Measurements from ENCODE around the gene TIMP3. TPM values are rescaled to one million over a fixed set of nuclear protein-coding genes. Genes with fewer than 3 reads are reported as not detected.

The TIMP3 gene
- total RNA-seq, 2 experiments from 2014 or later: not detected

DNA sequence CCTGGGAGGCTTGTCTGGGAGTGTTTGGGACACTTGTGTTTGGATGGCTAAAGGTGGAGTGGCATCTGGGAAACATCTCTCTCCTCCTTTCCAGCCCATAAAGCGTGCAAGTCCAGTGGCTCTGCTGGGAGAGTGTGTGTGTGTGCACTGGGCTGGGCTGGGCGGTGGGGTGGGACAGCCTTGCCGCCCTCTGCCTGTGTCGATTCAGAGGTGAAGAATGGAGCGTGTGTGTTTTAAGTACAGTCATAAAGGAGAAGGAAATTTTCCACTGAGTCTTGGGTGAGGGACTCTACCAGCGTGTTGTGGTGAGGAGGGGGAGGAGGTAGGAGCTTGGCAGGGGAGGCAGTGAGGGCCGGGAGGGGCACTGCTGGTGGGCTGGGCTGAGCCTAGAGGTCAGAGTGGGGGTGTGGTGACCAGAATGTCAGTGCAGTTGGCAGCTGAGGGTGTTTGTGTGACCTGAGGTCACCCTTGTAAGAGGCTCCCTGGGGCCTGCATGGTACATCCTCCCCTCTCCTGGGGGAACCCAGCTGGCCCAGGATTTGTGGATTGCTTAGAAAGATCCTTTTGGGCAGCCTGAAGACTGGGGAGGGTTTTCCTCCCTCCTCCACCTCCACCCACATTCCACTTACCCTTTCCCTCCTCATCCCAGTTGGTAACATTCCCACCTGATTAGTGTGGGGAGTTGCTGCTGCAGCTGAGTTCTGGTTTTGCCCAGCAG, 1.7 kb downstream of the TIMP3 start:
- no peaks in the 10 kb centered on the region for H3K36me3 Mint-ChIP-seq (ENCODE audit: low read depth)
- DNase-seq: no peak
- intact Hi-C loops (cut with micrococcal nuclease): no loop called here
- H3K4me3 Mint-ChIP-seq: no peak overlapping the region
- H3K9me3 Mint-ChIP-seq: no peaks in the 10 kb centered on the region
- no peak overlapping the region for H3K27ac Mint-ChIP-seq
- peaks cover 51% of the 10 kb centered on the region for H3K27me3 Mint-ChIP-seq (ENCODE audit: low read depth)
- H3K4me1 Mint-ChIP-seq (ENCODE audit: low read depth): peaks cover 2% of the 10 kb centered on the region
- CTCF ChIA-PET: interaction anchor here (0.6 kb wide), 1 partner anchor 193 kb away, joined by 3 read pairs; no protein-coding TSS in a partner anchor

DNA sequence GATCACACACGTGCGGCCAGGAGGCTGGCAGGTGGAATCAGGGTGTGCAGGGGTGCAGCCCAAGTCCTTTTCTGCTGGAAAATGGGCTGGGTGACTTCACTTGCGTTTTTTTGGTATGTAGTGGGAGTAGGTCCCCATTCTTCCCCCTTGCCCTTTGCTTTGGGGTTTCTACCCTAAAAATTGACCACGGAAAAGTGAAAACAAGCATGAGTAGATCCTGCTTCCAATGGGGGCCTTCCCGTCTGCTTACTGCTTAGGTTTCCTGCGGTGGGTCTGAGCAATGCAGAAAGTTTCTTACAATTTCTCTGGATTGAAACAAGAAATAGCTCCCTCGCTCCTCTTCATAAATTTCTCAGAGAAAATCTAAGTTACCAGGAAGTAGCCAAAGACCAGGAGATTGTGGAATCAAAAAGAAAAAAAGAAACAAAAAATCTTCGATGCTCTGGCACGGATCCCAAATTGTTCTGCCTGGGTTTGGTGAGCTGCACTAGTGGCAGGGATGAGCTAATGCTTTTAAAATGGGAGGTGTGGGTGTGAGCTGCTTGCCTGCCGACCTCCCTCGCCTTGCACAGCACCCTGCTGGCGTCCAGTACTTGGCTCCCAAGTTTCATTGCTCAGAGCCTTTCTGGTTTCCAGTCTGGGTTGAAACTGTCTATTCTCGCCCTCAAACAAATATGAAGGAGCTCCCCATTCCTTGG, 2.4 kb downstream of the TIMP3 start:
- peaks cover 52% of the 10 kb centered on the region for H3K27me3 Mint-ChIP-seq (ENCODE audit: low read depth)

DNA sequence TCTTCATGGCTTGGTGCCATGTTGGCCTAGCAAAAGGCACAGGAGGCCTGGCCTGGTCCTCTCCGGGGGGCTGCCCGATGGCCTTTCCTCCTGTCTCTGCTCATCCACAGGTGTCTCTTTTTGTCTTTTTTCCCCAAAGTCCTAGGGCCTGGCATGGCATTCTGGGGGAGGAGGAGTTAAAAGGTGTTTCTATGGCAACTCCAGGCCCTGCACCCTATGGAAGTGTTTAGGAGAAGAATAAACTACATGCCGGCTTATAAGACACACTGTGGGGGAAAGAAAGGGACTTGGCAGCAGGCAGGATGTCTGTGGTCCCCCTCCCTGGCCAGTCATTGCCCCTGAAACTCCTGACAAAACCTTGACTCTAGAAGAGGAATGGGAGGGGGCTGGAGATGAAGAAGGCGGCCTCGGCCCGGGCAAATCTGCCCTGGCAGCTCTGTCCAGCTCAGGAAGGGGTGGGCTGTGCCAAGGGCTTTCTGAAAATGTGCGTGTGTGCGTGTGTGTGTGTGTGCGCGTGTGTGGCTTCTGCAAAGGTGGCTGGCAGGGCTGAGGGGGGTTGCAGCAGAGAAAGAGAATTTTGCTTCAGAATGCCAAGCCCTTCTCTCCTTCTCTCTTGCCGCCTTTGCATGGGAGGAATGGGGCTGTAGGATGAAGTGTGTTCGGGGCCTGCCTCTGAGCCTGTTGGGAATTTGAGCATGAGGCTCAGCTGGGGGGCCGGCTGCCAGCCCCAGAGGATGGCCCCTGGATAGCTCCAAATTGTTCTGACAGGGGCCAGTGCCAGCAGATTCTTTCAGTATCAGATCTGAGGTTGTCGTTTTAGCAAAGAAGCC, 3.2 kb downstream of the TIMP3 start:
- H3K9me3 Mint-ChIP-seq: no peaks in the 10 kb centered on the region
- DNase-seq: no peak
- intact Hi-C loops (cut with micrococcal nuclease): no loop called here
- peaks cover 2% of the 10 kb centered on the region for H3K4me1 Mint-ChIP-seq (ENCODE audit: low read depth)
- peaks cover 49% of the 10 kb centered on the region for H3K27me3 Mint-ChIP-seq (ENCODE audit: low read depth)
- no peak overlapping the region for H3K27ac Mint-ChIP-seq
- H3K36me3 Mint-ChIP-seq (ENCODE audit: low read depth): no peaks in the 10 kb centered on the region
- CTCF ChIA-PET: interaction anchor here (3.2 kb wide), 1 partner anchor 8 kb away, joined by 23 read pairs; no protein-coding TSS in a partner anchor
- H3K4me3 Mint-ChIP-seq: no peak overlapping the region

More for the DNA sequence above, 2.4 kb downstream of the TIMP3 start:
- peaks cover 2% of the 10 kb centered on the region for H3K4me1 Mint-ChIP-seq (ENCODE audit: low read depth)
- no peak overlapping the region for H3K4me3 Mint-ChIP-seq
- DNase-seq: no peak
- no peaks in the 10 kb centered on the region for H3K36me3 Mint-ChIP-seq (ENCODE audit: low read depth)
- no peaks in the 10 kb centered on the region for H3K9me3 Mint-ChIP-seq
- intact Hi-C loops (cut with micrococcal nuclease): no loop called here
- CTCF ChIA-PET: interaction anchor here (0.7 kb wide), 1 partner anchor 9 kb away, joined by 3 read pairs; no protein-coding TSS in a partner anchor
- H3K27ac Mint-ChIP-seq: no peak overlapping the region

DNA sequence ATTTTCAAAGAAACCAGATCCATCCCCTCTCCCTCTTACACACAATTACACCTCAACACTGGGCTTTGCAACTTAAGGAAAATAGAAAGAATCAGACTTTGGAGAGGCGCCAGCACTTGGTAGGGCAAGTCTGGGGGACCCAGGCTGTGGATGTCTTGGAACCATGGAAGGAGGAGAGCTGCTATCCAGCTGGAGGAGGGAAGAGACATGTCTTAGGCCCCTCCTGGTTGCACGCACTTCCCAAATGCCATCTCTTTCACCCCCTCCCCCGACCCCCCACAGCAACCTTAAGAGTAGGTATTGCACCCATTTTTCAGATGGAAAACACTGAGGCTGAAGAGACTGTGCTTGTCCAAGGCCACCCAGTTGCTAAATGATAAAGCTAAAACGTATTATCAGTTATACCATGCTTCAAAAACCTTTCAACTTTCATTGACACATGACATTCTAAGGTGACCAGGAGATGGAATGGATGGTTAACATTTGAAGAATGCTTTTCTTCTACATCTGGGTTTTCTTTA, 3.9 kb downstream of the TIMP3 start:
- no peak overlapping the region for H3K4me3 Mint-ChIP-seq
- H3K4me1 Mint-ChIP-seq (ENCODE audit: low read depth): peaks cover 2% of the 10 kb centered on the region
- H3K27ac Mint-ChIP-seq: no peak overlapping the region
- intact Hi-C loops (cut with micrococcal nuclease): no loop called here
- CTCF ChIA-PET: interaction anchor here (0.6 to 3.2 kb wide), 2 partner anchors 9 to 338 kb away, joined by 3 to 23 read pairs; no protein-coding TSS in a partner anchor
- H3K9me3 Mint-ChIP-seq: no peaks in the 10 kb centered on the region
- no peak for DNase-seq
- peaks cover 45% of the 10 kb centered on the region for H3K27me3 Mint-ChIP-seq (ENCODE audit: low read depth)
- H3K36me3 Mint-ChIP-seq (ENCODE audit: low read depth): no peaks in the 10 kb centered on the region

DNA sequence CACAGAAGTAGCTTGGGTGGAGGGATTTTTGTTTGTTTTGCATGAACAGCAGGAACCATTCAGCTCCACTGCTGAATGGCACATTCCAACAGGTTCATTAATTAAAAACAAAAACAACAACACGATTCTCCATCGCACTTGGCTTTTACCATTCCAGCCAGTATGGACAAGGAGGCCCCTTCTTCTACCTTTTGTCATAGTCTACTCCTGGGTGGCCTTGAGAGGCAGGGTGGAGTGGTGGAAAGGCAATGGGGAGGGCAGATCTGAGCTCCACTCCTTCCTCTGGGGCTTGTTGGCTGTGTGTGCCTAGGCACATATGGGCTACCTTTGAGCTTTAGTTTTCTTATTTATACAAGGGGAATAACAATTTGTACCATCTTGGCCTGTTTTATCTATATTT, 4.8 kb downstream of the TIMP3 start:
- H3K27ac Mint-ChIP-seq: no peak overlapping the region
- peaks cover 38% of the 10 kb centered on the region for H3K27me3 Mint-ChIP-seq (ENCODE audit: low read depth)
- no peaks in the 10 kb centered on the region for H3K36me3 Mint-ChIP-seq (ENCODE audit: low read depth)
- no peak overlapping the region for H3K4me3 Mint-ChIP-seq
- intact Hi-C loops (cut with micrococcal nuclease): no loop called here
- no peaks in the 10 kb centered on the region for H3K9me3 Mint-ChIP-seq
- DNase-seq: no peak
- CTCF ChIA-PET: interaction anchor here (0.8 to 3.2 kb wide), 4 partner anchors 10 to 277 kb away, joined by 3 to 23 read pairs (median 4); no protein-coding TSS in a partner anchor
- no peaks in the 10 kb centered on the region for H3K4me1 Mint-ChIP-seq (ENCODE audit: low read depth)

DNA sequence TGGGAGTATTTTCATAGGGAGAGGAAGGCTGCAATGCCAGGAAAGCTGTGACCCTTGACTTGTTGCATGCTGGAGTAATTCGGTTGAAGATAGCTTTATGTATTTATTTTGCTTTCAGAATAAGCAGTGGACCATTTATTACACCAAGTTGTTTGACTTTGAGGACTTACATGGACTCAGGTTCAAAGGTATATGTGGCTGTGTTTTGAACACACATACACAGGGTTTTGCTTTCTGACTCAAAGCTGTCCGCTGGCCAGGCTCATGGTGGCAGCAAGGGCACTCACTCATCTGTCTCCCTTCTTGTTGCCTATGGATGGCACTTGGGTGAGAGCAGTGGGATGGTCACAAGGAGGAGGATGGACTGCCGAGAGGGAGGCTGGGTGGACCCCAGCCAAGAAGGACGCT, 6.5 kb downstream of the TIMP3 start:
- CTCF ChIA-PET: interaction anchor here (1.2 to 3.2 kb wide), 2 partner anchors 11 to 148 kb away, joined by 3 to 23 read pairs; no protein-coding TSS in a partner anchor
- DNase-seq: no peak
- Mint-ChIP-seq H3K4me1 (ENCODE audit: low read depth) (no peaks in the 10 kb centered on the region), H3K27ac (no peak overlapping the region), H3K27me3 (ENCODE audit: low read depth) (peaks cover 28% of the 10 kb centered on the region), H3K36me3 (ENCODE audit: low read depth) (no peaks in the 10 kb centered on the region), H3K9me3 (no peaks in the 10 kb centered on the region), H3K4me3 (no peak overlapping the region)
- intact Hi-C loops (cut with micrococcal nuclease): no loop called here

DNA sequence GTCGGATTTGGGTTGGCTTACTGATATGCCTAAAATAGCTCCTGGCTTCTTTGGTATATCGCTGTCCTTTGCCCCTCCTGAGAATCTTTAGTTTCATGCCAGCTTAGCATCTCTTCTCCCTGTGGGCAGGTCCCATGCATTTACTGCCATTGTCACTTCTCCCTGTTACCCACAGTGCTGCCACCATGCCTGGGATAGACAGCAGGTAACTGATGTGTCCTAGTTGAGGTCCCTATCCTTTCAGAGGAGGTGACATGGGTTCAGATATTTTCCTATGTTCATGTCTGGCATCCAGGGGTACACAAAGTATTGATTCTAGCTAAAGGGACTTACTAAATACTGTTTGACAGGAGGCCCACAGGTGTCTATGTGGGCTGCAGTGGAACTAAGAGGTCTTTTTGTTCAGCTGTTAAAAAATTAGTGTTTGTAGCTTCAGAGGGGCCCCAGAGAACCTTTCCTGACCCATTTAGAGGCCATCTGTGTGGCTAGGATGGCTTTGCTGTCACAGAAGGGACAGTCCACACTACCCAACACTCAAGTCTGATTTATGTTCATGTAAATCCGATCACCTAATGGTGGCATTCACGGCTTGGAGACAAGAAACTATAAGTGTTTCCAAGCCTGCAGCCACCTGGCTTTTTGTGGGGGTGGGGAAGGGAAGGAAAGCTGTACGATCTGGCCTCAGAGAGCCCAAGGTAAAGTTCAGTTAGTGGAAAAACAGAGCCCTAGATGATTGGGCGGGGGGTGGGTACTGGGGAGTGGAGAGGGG, 8.5 kb downstream of the TIMP3 start:
- intact Hi-C loops (cut with micrococcal nuclease): no loop called here
- H3K4me3 Mint-ChIP-seq: no peak overlapping the region
- H3K27me3 Mint-ChIP-seq (ENCODE audit: low read depth): peaks cover 10% of the 10 kb centered on the region
- DNase-seq: no peak
- no peaks in the 10 kb centered on the region for H3K9me3 Mint-ChIP-seq
- H3K27ac Mint-ChIP-seq: no peak overlapping the region
- H3K4me1 Mint-ChIP-seq (ENCODE audit: low read depth): no peaks in the 10 kb centered on the region
- CTCF ChIA-PET: interaction anchor here (1.3 to 7.1 kb wide), 2 partner anchors 13 to 26 kb away, joined by 3 to 39 read pairs; no protein-coding TSS in a partner anchor
- H3K36me3 Mint-ChIP-seq (ENCODE audit: low read depth): no peaks in the 10 kb centered on the region

GRCh38 chr22:32810555-32811133, 9.1 kb downstream of the TIMP3 start:
- H3K36me3 Mint-ChIP-seq (ENCODE audit: low read depth): no peaks in the 10 kb centered on the region

DNA sequence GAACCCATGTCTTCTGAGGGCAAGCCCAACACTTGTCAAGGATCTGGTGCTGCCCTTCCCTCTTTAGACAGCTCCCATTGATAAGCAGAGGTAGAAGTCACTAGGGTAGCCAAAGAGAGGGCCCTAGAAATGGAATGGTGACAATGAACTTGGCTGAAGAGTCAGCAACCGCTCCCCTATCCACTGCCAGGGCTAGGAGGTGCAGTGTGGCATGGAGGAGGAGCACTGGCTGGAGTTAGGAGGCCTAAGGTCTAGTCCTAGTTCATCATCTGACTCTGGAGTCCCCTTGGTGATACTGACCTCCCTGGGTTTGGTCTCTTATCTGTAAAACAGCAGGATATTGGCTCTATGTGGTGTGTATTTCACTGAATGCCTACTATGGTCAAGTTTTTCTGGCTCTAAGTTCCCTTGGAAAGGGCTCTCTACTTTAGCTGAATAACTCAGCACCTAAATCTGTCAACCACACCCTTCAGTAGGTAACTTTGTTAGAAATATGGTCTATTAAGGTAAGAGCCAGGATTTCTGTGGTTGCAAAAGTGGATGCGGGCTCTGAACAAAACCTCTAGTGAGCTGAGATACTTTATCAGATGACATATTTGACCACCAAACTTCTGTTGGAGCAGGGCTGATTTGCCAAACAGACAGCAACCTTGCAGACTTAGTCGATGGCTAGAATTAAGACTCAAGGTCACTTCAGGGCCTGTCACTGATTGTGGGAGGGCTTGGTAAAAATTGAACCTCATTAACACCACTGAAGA, 10.5 kb downstream of the TIMP3 start:
- H3K9me3 Mint-ChIP-seq: no peaks in the 10 kb centered on the region
- no peaks in the 10 kb centered on the region for H3K36me3 Mint-ChIP-seq (ENCODE audit: low read depth)
- intact Hi-C loops (cut with micrococcal nuclease): no loop called here
- CTCF ChIA-PET: interaction anchor here (7.1 kb wide), 1 partner anchor 15 kb away, joined by 39 read pairs; no protein-coding TSS in a partner anchor
- H3K4me3 Mint-ChIP-seq: no peak overlapping the region
- H3K4me1 Mint-ChIP-seq (ENCODE audit: low read depth): no peaks in the 10 kb centered on the region
- no peak for DNase-seq
- no peak overlapping the region for H3K27ac Mint-ChIP-seq
- peaks cover 9% of the 10 kb centered on the region for H3K27me3 Mint-ChIP-seq (ENCODE audit: low read depth)

More at GRCh38 chr22:32810555-32811133, 9.1 kb downstream of the TIMP3 start:
- no peak for DNase-seq
- intact Hi-C loops (cut with micrococcal nuclease): no loop called here
- H3K9me3 Mint-ChIP-seq: no peaks in the 10 kb centered on the region
- CTCF ChIA-PET: interaction anchor here (7.1 kb wide), 1 partner anchor 13 kb away, joined by 39 read pairs; no protein-coding TSS in a partner anchor
- H3K4me1 Mint-ChIP-seq (ENCODE audit: low read depth): no peaks in the 10 kb centered on the region
- H3K4me3 Mint-ChIP-seq: no peak overlapping the region
- peaks cover 9% of the 10 kb centered on the region for H3K27me3 Mint-ChIP-seq (ENCODE audit: low read depth)
- no peak overlapping the region for H3K27ac Mint-ChIP-seq

- CTCF ChIA-PET: interaction anchor here (0.5 to 7.1 kb wide), 2 partner anchors 17 to 384 kb away, joined by 5 to 39 read pairs; no protein-coding TSS in a partner anchor
- intact Hi-C loops (cut with micrococcal nuclease): no loop called here
- Mint-ChIP-seq H3K4me1 (ENCODE audit: low read depth) (no peaks in the 10 kb centered on the region), H3K27me3 (ENCODE audit: low read depth) (peaks cover 3% of the 10 kb centered on the region), H3K27ac (no peak overlapping the region), H3K4me3 (no peak overlapping the region), H3K9me3 (no peaks in the 10 kb centered on the region), H3K36me3 (ENCODE audit: low read depth) (no peaks in the 10 kb centered on the region)
- no peak for DNase-seq
These were observed 12.9 kb downstream of the TIMP3 start for GRCh38 chr22:32814285-32814860.
